K562 (cell line): Measurements from ENCODE around the gene TMEM63C.

ENCODE experiments used
- ATF6 ChIP-seq: sonication (generic); formaldehyde crosslinking; IDR thresholded peaks from 2 replicates; pipeline ENCODE4 v1.4.0; 2020; ENCODE audit warnings: mild to moderate bottlenecking, missing genetic modification reagents
- CBFB ChIP-seq: sonication (generic); formaldehyde crosslinking; IDR thresholded peaks from 2 replicates; pipeline ENCODE4 v1.4.0; 2020; ENCODE audit warnings: mild to moderate bottlenecking, missing genetic modification reagents
- CEBPB ChIP-seq: fragments of 450-650 bp; IDR thresholded peaks from 2 replicates; pipeline ENCODE4 v1.6.1; 2016; ENCODE audit warnings: missing genetic modification characterization, missing compliant biosample characterization
- CTCF ChIP-seq, 3 experiments: IDR thresholded peaks in 2 of 3; conservative IDR thresholded peaks in 1 of 3; 2 replicates each; pipeline ENCODE4 v1.5.1; 2011 to 2012; ENCODE audit warnings: low read length in 3 of 3, mild to moderate bottlenecking in 3 of 3, control low read depth in 2 of 3, improper control_type of control experiment in 1 of 3, inconsistent platforms in 1 of 3, low read depth in 1 of 3, mixed read lengths in 1 of 3, moderate library complexity in 1 of 3; ENCODE audit not compliant: insufficient read depth in 2 of 3
- MXD1 ChIP-seq: fragments of 250-450 bp; sonication (Bioruptor Pico); IDR thresholded peaks from 2 replicates; pipeline ENCODE4 v1.8.0; 2021; ENCODE audit warnings: borderline replicate concordance, mild to moderate bottlenecking, moderate library complexity; ENCODE audit not compliant: poor library complexity, severe bottlenecking
- MXI1 ChIP-seq: IDR thresholded peaks from 2 replicates; pipeline ENCODE4 v1.6.1; 2011; ENCODE audit warnings: low read depth, mild to moderate bottlenecking, improper control_type of control experiment, low read length
- POLR2A ChIP-seq: fragments of 450-650 bp; conservative IDR thresholded peaks from 2 replicates; pipeline ENCODE4 v1.6.1; 2016
- RAD21 ChIP-seq, 2 experiments: fragments of 250-450 bp in 1 of 2; fragments of 450-650 bp in 1 of 2; sonication (Bioruptor Pico) in 1 of 2; formaldehyde crosslinking in 1 of 2; IDR thresholded peaks in 1 of 2; conservative IDR thresholded peaks in 1 of 2; 2 replicates each; pipeline versions ENCODE4 v1.4.0 to v1.8.0; 2020 to 2022; ENCODE audit warnings: mild to moderate bottlenecking in 2 of 2, moderate library complexity in 1 of 2
- RCOR1 ChIP-seq, 2 experiments: IDR thresholded peaks; 2 replicates each; pipeline ENCODE4 v1.6.1; 2012; ENCODE audit warnings: low read depth in 2 of 2, low read length in 2 of 2, borderline replicate concordance in 1 of 2, improper control_type of control experiment in 1 of 2
- SNRNP70 ChIP-seq: fragments of 200-400 bp; formaldehyde crosslinking; optimal IDR thresholded peaks from 2 replicates; pipeline ENCODE3; 2017; ENCODE audit warnings: low read depth, low read length
- SP1 ChIP-seq: sonication (generic); formaldehyde crosslinking; IDR thresholded peaks from 2 replicates; pipeline ENCODE4 v1.8.1; 2022; ENCODE audit warnings: mild to moderate bottlenecking, missing genetic modification reagents
- SUPT5H ChIP-seq: fragments of 450-650 bp; IDR thresholded peaks from 2 replicates; pipeline ENCODE4 v1.6.1; 2016
- TBP ChIP-seq: optimal IDR thresholded peaks from 2 replicates; pipeline ENCODE3; 2011; ENCODE audit warnings: low read depth, low read length, improper control_type of control experiment

- TF ChIP-seq POLR2A: no peak
- TF ChIP-seq SP1 (CRISPR knock-in tag): no peak
- no peak for TF ChIP-seq TBP
- TF ChIP-seq MXI1: no peak
- no peak for TF ChIP-seq RAD21 (CRISPR knock-in tag; conservative IDR thresholded peaks at IDR 0.05 in 1 of 2, IDR thresholded peaks at IDR 0.05 in 1 of 2)
- no peak for TF ChIP-seq SNRNP70
- no peak for TF ChIP-seq CEBPB (tag)
- no peak for TF ChIP-seq ATF6 (CRISPR knock-in tag)
- no peak for TF ChIP-seq CBFB
- TF ChIP-seq CTCF (IDR thresholded peaks at IDR 0.05 in 2 of 3, conservative IDR thresholded peaks at IDR 0.05 in 1 of 3; ENCODE audit: insufficient read depth in 2 of 3, low read depth in 1 of 3, low read length in 3 of 3): no peak; a peak in 1 of 6 replicates
- no peak for TF ChIP-seq MXD1 (CRISPR knock-in tag)
- no peak for TF ChIP-seq SUPT5H
- TF ChIP-seq RCOR1 (IDR thresholded peaks at IDR 0.05; ENCODE audit: borderline replicate concordance in 1 of 2, low read depth in 2 of 2, low read length in 2 of 2): no peak
Observed at GRCh38 chr14:77131871-77132486, 49.6 kb upstream of the TMEM63C start.
